SK-N-SH (cell line): Measurements from ENCODE around the gene VANGL2. TPM values are rescaled to one million over a fixed set of nuclear protein-coding genes. Genes with fewer than 3 reads are reported as not detected.
"Not testable (repeated sequence)": the region's sequence is repeated elsewhere in the genome, so short reads cannot be mapped to it uniquely, and the experiment has no call there.

ENCODE experiments used
- CTCF ChIA-PET: fragments of 300-600, 350-600 bp; formaldehyde crosslinking; extraction: SDS; loops from one replicate; lab custom pipeline; 2021; lab: Yijun Ruan, JAX
- POLR2A ChIA-PET: fragments of 350-600 bp; sonication (Branson Sonifier 250); formaldehyde crosslinking; extraction: SDS; loops from one replicate; lab custom pipeline; 2020; ENCODE audit warnings: antibody characterized with exemption, inconsistent platforms; lab: Yijun Ruan, JAX
- DNase-seq: peaks from one replicate; pipeline ENCODE4 v3.0.0; 2012
- H2AFZ ChIP-seq: fragments of 200-600 bp; sonication (generic); 2 replicates; pipeline ENCODE4 v1.8.1; 2016; ENCODE audit warnings: antibody characterized with exemption, mild to moderate bottlenecking, low read depth
- H3F3A ChIP-seq: fragments of 200-600 bp; sonication (generic); replicated peaks from 2 replicates; pipeline ENCODE3; 2016; ENCODE audit warnings: antibody characterized with exemption, mild to moderate bottlenecking; ENCODE audit not compliant: insufficient read depth
- H3K27ac ChIP-seq, 2 experiments: fragments of 200-500 bp in 1 of 2; fragments of 200-600 bp in 1 of 2; sonication (Bioruptor generic) in 1 of 2; sonication (generic), shearing (Covaris generic) in 1 of 2; 2 replicates each; pipeline versions ENCODE4 v1.5.1 to v1.6.1; 2014 to 2016; ENCODE audit warnings: low read depth in 2 of 2, inconsistent platforms in 1 of 2, low read length in 1 of 2, mild to moderate bottlenecking in 1 of 2, mixed read lengths in 1 of 2
- H3K27me3 ChIP-seq: fragments of 200-600 bp; sonication (generic), shearing (Covaris generic); 2 replicates; pipeline ENCODE4 v1.6.1; 2016; ENCODE audit warnings: mixed run types; ENCODE audit not compliant: insufficient read depth
- H3K36me3 ChIP-seq, 2 experiments: fragments of 200-500 bp in 1 of 2; fragments of 200-600 bp in 1 of 2; sonication (Bioruptor generic) in 1 of 2; sonication (generic) in 1 of 2; replicated peaks in 1 of 2; 2 replicates each; pipeline versions ENCODE3 to v1.5.1; 2014 to 2016; ENCODE audit warnings: low read length in 1 of 2, mild to moderate bottlenecking in 1 of 2; ENCODE audit not compliant: insufficient read depth in 2 of 2, control insufficient read depth in 1 of 2
- H3K4me1 ChIP-seq, 2 experiments: fragments of 200-500 bp in 1 of 2; fragments of 200-600 bp in 1 of 2; sonication (Bioruptor generic) in 1 of 2; sonication (generic), shearing (Covaris generic) in 1 of 2; 2 replicates each; pipeline versions ENCODE4 v1.5.1 to v1.6.1; 2014 to 2016; ENCODE audit warnings: low read depth in 1 of 2, low read length in 1 of 2, mixed run types in 1 of 2; ENCODE audit not compliant: insufficient read depth in 2 of 2, control insufficient read depth in 1 of 2
- H3K4me2 ChIP-seq: fragments of 200-600 bp; sonication (generic), shearing (Covaris generic); 2 replicates; pipeline ENCODE4 v1.6.1; 2017; ENCODE audit warnings: mixed run types
- H3K4me3 ChIP-seq, 2 experiments: fragments of 200-500 bp in 1 of 2; fragments of 200-600 bp in 1 of 2; sonication (Bioruptor generic) in 1 of 2; sonication (generic), shearing (Covaris generic) in 1 of 2; 2 replicates each; pipeline versions ENCODE4 v1.5.1 to v1.8.1; 2014 to 2016; ENCODE audit warnings: low read depth in 2 of 2, inconsistent platforms in 1 of 2, low read length in 1 of 2, mild to moderate bottlenecking in 1 of 2, mixed read lengths in 1 of 2, moderate library complexity in 1 of 2
- H3K79me2 ChIP-seq: fragments of 200-600 bp; sonication (generic); 2 replicates; pipeline ENCODE4 v1.8.1; 2017; ENCODE audit warnings: mild to moderate bottlenecking; ENCODE audit not compliant: insufficient read depth
- H3K9ac ChIP-seq: fragments of 200-600 bp; sonication (generic); 2 replicates; pipeline ENCODE4 v1.6.1; 2017; ENCODE audit warnings: mixed run types
- H3K9me2 ChIP-seq: fragments of 200-600 bp; sonication (generic); 2 replicates; pipeline ENCODE4 v1.6.1; 2017; ENCODE audit warnings: mixed run types
- H3K9me3 ChIP-seq: fragments of 200-600 bp; sonication (generic); 2 replicates; pipeline ENCODE4 v1.6.1; 2017; ENCODE audit warnings: mixed run types, mild to moderate bottlenecking, moderate library complexity
- H4K20me1 ChIP-seq: fragments of 200-600 bp; sonication (generic); 2 replicates; pipeline ENCODE4 v1.6.1; 2017; ENCODE audit warnings: mild to moderate bottlenecking, mixed run types; ENCODE audit not compliant: insufficient read depth
- CHD2 ChIP-seq: fragments of 150-350 bp; IDR thresholded peaks from 2 replicates; pipeline ENCODE4 v1.6.1; 2018; ENCODE audit warnings: low read length; ENCODE audit not compliant: partially characterized antibody
- FOSL2 ChIP-seq: IDR thresholded peaks from 2 replicates; pipeline ENCODE4 v1.4.0; 2012; ENCODE audit warnings: low read depth, mild to moderate bottlenecking, moderate library complexity, borderline replicate concordance
- GATA2 ChIP-seq: sonication (generic); formaldehyde crosslinking; IDR thresholded peaks from 2 replicates; pipeline ENCODE4 v1.5.0; 2020; ENCODE audit warnings: mild to moderate bottlenecking, missing genetic modification reagents
- JUND ChIP-seq: IDR thresholded peaks from 2 replicates; pipeline ENCODE4 v1.4.0; 2012
- MEF2A ChIP-seq: IDR thresholded peaks from 2 replicates; pipeline ENCODE4 v1.4.0; 2012; ENCODE audit warnings: low read depth, borderline replicate concordance
- NFIC ChIP-seq: IDR thresholded peaks from 2 replicates; pipeline ENCODE4 v1.4.0; 2012; ENCODE audit warnings: borderline replicate concordance
- NRF1 ChIP-seq: IDR thresholded peaks from 2 replicates; pipeline ENCODE4 v1.6.1; 2012; ENCODE audit warnings: low read depth, mild to moderate bottlenecking, low read length
- POLR2AphosphoS5 ChIP-seq: IDR thresholded peaks from 2 replicates; pipeline ENCODE4 v1.6.1; 2012; ENCODE audit warnings: low read depth, low read length
- RAD21 ChIP-seq: IDR thresholded peaks from 2 replicates; pipeline ENCODE4 v1.6.1; 2012; ENCODE audit warnings: mild to moderate bottlenecking, low read length
- RXRA ChIP-seq: IDR thresholded peaks from 2 replicates; pipeline ENCODE4 v1.4.0; 2012; ENCODE audit warnings: low read depth, mild to moderate bottlenecking, borderline replicate concordance
- SMC3 ChIP-seq: IDR thresholded peaks from 2 replicates; pipeline ENCODE4 v1.6.1; 2012; ENCODE audit warnings: low read depth, low read length, improper control_type of control experiment
- TEAD4 ChIP-seq: IDR thresholded peaks from 2 replicates; pipeline ENCODE4 v1.4.0; 2012; ENCODE audit warnings: mild to moderate bottlenecking, borderline replicate concordance; ENCODE audit not compliant: insufficient read depth
- YY1 ChIP-seq: IDR thresholded peaks from 2 replicates; pipeline ENCODE4 v1.4.0; 2012; ENCODE audit warnings: low read depth, mild to moderate bottlenecking
- WGBS: methylation state at CpG from one replicate; pipeline ENCODE4 v1.1.6; 2017; ENCODE audit warnings: low lambda C conversion rate; 5-methylcytosine and 5-hydroxymethylcytosine counted together
- polyA plus RNA-seq, 3 experiments: library from polyadenylated mRNA; depleted of rRNA; stranded (reverse); fragments of >200 nt; gene quantifications; 2 replicates each; pipeline ENCODE4 v1.2.3, GENCODE V29; 2012
- TF ChIP-seq, protein P1 (sequence below): IDR thresholded peaks from 2 replicates; pipeline ENCODE4 v1.4.0; 2012; ENCODE audit warnings: low read depth, borderline replicate concordance
- TF ChIP-seq, protein P2 (sequence below): fragments of 150-350 bp; IDR thresholded peaks from 2 replicates; pipeline ENCODE4 v1.6.1; 2017; ENCODE audit warnings: antibody characterized with exemption, low read length, low read depth, borderline replicate concordance
- TF ChIP-seq, protein P3 (sequence below): IDR thresholded peaks from 2 replicates; pipeline ENCODE4 v1.6.1; 2012; ENCODE audit warnings: mild to moderate bottlenecking, low read depth, low read length, moderate library complexity
- TF ChIP-seq, protein P4 (sequence below): fragments of 150-350 bp; IDR thresholded peaks from 2 replicates; pipeline ENCODE4 v1.6.1; 2016; ENCODE audit warnings: mild to moderate bottlenecking, low read depth, low read length

Gene VANGL2
- polyA plus RNA-seq, 1 of the 3 experiments (the other 2 are of a cell fraction) = 13.4 TPM

DNA sequence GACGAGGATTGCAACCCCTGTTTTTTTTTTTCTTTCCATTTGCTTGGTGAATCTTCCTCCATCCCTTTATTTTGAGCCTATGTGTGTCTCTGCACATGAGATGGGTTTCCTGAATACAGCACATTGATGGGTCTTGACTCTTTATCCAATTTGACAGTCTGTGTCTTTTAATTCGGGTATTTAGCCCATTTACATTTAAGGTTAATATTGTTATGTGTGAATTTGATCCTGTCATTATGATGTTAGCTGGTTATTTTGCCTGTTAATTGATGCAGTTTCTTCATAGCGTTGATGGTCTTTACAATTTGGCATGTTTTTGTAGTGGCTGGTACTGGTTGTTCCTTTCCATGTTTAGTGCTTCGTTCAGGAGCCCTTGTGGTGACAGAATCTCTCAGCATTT, 12.0 kb upstream of the VANGL2 start:
- H3K4me2 ChIP-seq, H3K4me3 ChIP-seq, POLR2A ChIA-PET, DNase-seq, H4K20me1 ChIP-seq, H3K27ac ChIP-seq, H3K36me3 ChIP-seq, H2AFZ ChIP-seq, H3K9me3 ChIP-seq, H3K27me3 ChIP-seq, H3K79me2 ChIP-seq, H3F3A ChIP-seq, H3K9ac ChIP-seq, H3K9me2 ChIP-seq, H3K4me1 ChIP-seq: not testable (repeated sequence)
- CTCF ChIA-PET = interaction anchor here (1.4 kb wide), 1 partner anchor 28 kb away, joined by 5 read pairs; no protein-coding TSS in a partner anchor
- 4% methylated on average over 4 of the region's 4 CpGs for WGBS

DNA sequence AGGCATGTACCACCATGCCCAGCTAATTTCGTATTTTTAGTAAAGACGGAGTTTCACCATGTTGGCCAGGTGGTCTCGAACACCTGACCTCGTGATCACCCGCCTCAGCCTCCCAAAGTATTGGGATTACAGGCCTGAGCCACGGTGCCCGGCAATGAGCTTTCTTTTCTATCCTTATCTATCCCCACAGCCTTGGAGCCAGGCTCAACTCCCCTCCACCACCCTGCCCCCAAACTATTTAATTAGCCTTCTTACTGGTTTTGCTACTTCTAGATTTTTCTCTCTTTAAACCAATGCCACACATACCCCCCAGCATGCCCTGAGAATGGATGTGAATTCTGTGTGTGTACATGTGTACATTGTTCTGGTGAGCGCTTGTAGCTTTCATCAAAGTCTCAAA, 5.7 kb upstream of the VANGL2 start:
- peaks cover 0 to 3% of the 10 kb centered on the region in 2 experiments; a peak in 1 of 4 replicates for H3K4me1 ChIP-seq
- no peaks in the 10 kb centered on the region; the same call in 1 of the 2 replicates for H3K27me3 ChIP-seq
- H3K36me3 ChIP-seq = no peaks in the 10 kb centered on the region
- H3K79me2 ChIP-seq = no peaks in the 10 kb centered on the region
- WGBS = 47% methylated on average over 8 of the region's 8 CpGs
- no peaks in the 10 kb centered on the region for H4K20me1 ChIP-seq
- H3K9me2 ChIP-seq = no peaks in the 10 kb centered on the region
- ChIA-PET CTCF (interaction anchor here (0.8 kb wide), 1 partner anchor 18 kb away, joined by 4 read pairs; no protein-coding TSS in a partner anchor), POLR2A (no interaction called here)
- H3K9me3 ChIP-seq = no peaks in the 10 kb centered on the region
- H3F3A ChIP-seq = no peaks in the 10 kb centered on the region
- no peak overlapping the region for H3K4me2 ChIP-seq
- DNase-seq = no peak
- no peak overlapping the region for H3K4me3 ChIP-seq
- no peak for TF ChIP-seq RAD21
- TF ChIP-seq GATA2 (CRISPR knock-in tag) = no peak
- TF ChIP-seq, protein P1, sequence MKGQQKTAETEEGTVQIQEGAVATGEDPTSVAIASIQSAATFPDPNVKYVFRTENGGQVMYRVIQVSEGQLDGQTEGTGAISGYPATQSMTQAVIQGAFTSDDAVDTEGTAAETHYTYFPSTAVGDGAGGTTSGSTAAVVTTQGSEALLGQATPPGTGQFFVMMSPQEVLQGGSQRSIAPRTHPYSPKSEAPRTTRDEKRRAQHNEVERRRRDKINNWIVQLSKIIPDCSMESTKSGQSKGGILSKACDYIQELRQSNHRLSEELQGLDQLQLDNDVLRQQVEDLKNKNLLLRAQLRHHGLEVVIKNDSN = no peak
- TF ChIP-seq RXRA = no peak
- TF ChIP-seq POLR2AphosphoS5 = no peak
- no peak for TF ChIP-seq NRF1
- no peak for TF ChIP-seq TEAD4
- TF ChIP-seq, protein P2, sequence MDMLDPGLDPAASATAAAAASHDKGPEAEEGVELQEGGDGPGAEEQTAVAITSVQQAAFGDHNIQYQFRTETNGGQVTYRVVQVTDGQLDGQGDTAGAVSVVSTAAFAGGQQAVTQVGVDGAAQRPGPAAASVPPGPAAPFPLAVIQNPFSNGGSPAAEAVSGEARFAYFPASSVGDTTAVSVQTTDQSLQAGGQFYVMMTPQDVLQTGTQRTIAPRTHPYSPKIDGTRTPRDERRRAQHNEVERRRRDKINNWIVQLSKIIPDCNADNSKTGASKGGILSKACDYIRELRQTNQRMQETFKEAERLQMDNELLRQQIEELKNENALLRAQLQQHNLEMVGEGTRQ = no peak
- TF ChIP-seq SMC3 = no peak
- TF ChIP-seq, protein P3, sequence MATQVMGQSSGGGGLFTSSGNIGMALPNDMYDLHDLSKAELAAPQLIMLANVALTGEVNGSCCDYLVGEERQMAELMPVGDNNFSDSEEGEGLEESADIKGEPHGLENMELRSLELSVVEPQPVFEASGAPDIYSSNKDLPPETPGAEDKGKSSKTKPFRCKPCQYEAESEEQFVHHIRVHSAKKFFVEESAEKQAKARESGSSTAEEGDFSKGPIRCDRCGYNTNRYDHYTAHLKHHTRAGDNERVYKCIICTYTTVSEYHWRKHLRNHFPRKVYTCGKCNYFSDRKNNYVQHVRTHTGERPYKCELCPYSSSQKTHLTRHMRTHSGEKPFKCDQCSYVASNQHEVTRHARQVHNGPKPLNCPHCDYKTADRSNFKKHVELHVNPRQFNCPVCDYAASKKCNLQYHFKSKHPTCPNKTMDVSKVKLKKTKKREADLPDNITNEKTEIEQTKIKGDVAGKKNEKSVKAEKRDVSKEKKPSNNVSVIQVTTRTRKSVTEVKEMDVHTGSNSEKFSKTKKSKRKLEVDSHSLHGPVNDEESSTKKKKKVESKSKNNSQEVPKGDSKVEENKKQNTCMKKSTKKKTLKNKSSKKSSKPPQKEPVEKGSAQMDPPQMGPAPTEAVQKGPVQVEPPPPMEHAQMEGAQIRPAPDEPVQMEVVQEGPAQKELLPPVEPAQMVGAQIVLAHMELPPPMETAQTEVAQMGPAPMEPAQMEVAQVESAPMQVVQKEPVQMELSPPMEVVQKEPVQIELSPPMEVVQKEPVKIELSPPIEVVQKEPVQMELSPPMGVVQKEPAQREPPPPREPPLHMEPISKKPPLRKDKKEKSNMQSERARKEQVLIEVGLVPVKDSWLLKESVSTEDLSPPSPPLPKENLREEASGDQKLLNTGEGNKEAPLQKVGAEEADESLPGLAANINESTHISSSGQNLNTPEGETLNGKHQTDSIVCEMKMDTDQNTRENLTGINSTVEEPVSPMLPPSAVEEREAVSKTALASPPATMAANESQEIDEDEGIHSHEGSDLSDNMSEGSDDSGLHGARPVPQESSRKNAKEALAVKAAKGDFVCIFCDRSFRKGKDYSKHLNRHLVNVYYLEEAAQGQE = no peak
- no peak for TF ChIP-seq JUND
- no peak for TF ChIP-seq CHD2
- no peak for TF ChIP-seq MEF2A
- TF ChIP-seq YY1 = no peak
- no peak for TF ChIP-seq FOSL2
- no peak for TF ChIP-seq NFIC
- TF ChIP-seq, protein P4, sequence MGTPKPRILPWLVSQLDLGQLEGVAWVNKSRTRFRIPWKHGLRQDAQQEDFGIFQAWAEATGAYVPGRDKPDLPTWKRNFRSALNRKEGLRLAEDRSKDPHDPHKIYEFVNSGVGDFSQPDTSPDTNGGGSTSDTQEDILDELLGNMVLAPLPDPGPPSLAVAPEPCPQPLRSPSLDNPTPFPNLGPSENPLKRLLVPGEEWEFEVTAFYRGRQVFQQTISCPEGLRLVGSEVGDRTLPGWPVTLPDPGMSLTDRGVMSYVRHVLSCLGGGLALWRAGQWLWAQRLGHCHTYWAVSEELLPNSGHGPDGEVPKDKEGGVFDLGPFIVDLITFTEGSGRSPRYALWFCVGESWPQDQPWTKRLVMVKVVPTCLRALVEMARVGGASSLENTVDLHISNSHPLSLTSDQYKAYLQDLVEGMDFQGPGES = no peak
- H3K9ac ChIP-seq = no peak overlapping the region
- no peak overlapping the region for H2AFZ ChIP-seq
- H3K27ac ChIP-seq = no peak overlapping the region
